Heart right ventricle (tissue), 16 donors: ENCODE data around the gene NEK6. TPM values are rescaled to one million over a fixed set of nuclear protein-coding genes. Genes with fewer than 3 reads are reported as not detected.

Experiments
- ATAC-seq, 8 donors: fragments of 200-7000 bp; cut with Tn5 transposase; one replicate each; pipeline ENCODE4 v1.9.1; 2020; ENCODE audit warnings: mild to moderate bottlenecking in 8 of 8, moderate library complexity in 8 of 8, moderate number of reproducible peaks in 1 of 8
- DNase-seq, 2 donors: peaks; one replicate each; pipeline ENCODE4 v3.0.0-alpha.2; 2020
- H3K27ac ChIP-seq, 10 donors: fragments of 200-600 bp; sonication (generic) in 2 of 10; one replicate each; pipeline versions ENCODE4 v1.5.0 to v1.8.0; 2020 to 2022; ENCODE audit warnings: mild to moderate bottlenecking in 3 of 10
- H3K27me3 ChIP-seq, 7 donors: fragments of 200-600 bp; one replicate each; pipeline ENCODE4 v1.8.0; 2021 to 2022; ENCODE audit warnings: mild to moderate bottlenecking in 2 of 7
- H3K36me3 ChIP-seq, 9 donors: fragments of 200-600 bp; sonication (generic) in 1 of 9; one replicate each; pipeline versions ENCODE4 v1.5.0 to v1.8.0; 2020 to 2022; ENCODE audit warnings: mild to moderate bottlenecking in 2 of 9
- H3K4me1 ChIP-seq, 9 donors: fragments of 200-600 bp; sonication (generic) in 1 of 9; one replicate each; pipeline versions ENCODE4 v1.5.0 to v1.8.0; 2020 to 2022; ENCODE audit warnings: mild to moderate bottlenecking in 4 of 9
- H3K4me3 ChIP-seq, 10 donors: fragments of 200-600 bp; sonication (generic) in 2 of 10; one replicate each; pipeline versions ENCODE4 v1.5.0 to v1.8.0; 2020 to 2022; ENCODE audit warnings: mild to moderate bottlenecking in 7 of 10, moderate library complexity in 2 of 10
- H3K9me3 ChIP-seq, 11 donors: fragments of 200-600 bp in 10 of 11; sonication (generic) in 2 of 11; one replicate each; pipeline versions ENCODE4 v1.5.0 to v1.8.0; 2013 to 2022; ENCODE audit warnings: mild to moderate bottlenecking in 2 of 11, control low read depth in 1 of 11, moderate library complexity in 1 of 11
- CTCF ChIP-seq, 9 donors: fragments of 200-600 bp; sonication (generic) in 2 of 9; IDR thresholded peaks; one replicate each; pipeline versions ENCODE4 v1.5.0 to v1.8.0; 2021 to 2022; ENCODE audit warnings: antibody characterized with exemption in 9 of 9, mild to moderate bottlenecking in 5 of 9, moderate library complexity in 1 of 9
- WGBS, 2 donors: extraction: QIAGEN DNeasy Blood & Tissue Kit; methylation state at CpG; one replicate each; pipeline ENCODE4 v1.1.7; 2013; ENCODE audit warnings: inconsistent platforms in 1 of 2; 5-methylcytosine and 5-hydroxymethylcytosine counted together
- intact Hi-C, 10 donors: fragments of 100-400 bp; cut with DNase I; formaldehyde crosslinking; loops; one replicate each; pipeline versions ENCODE4 v1.11.1 to v1.14.2; 2022
- polyA plus RNA-seq, 2 donors: library from polyadenylated mRNA; stranded (reverse); fragments of 200-250 nt; gene quantifications; one replicate each; pipeline ENCODE4 v1.2.3, GENCODE V29; 2013
- total RNA-seq, 10 donors: library from RNA; stranded (reverse); fragmentation: NEBNext Ultra II Directional in 3 of 10; extraction: Animal tissue kit (Norgen Biotek cat#: 25700) in 3 of 10; gene quantifications; one replicate each; pipeline versions ENCODE4 v1.2.1 to v1.2.4, GENCODE V29; 2021 to 2023
- donor health status: Arrhythmogenic right ventricular cardiomyopathy.
- donor health status: ischemic (EF 13 %, LVEDD 7.1; RV severe dilation, severe dysfunction).
- donor health status: healthy with polysubstance abuse.
- donor health status: DM: no; HTN: yes; CAD: no.
- donor health status: DM: no; HTN: no; CAD: no.
- donor health status: ischemic (EF 25% LVEDD 6.9; RV normal size, moderate dysfunction).
- donor health status: ischemic (EF 25% LVEDD 5.7; RV mildly dilated, moderate dysfunction).
- donor health status: healthy.
- donor health status: DM: yes; HTN: yes; CAD: no.
- donor health status: Ischemic cardiomyopathy.
- donor health status: ischemic (EF 35%, LVEDD 5.7; RV mildly dilated, moderate dysfunction).
- donor health status: nonischemic (EF 11% LVEDD 7.7; RV severe dilation, severe dysfunction).
- donor health status: DM: yes; HTN: yes; CAD: no.
- donor health status: PGD.
- donor health status: ischemic (EF 29% LVEDD 5.4; RV normal size, mild dysfunction).
- donor health status: nonischemic (EF 23%, LVEDD 6.1; RV moderate dilation, normal function).

The NEK6 gene
- total and polyA plus RNA-seq, 12 donors: 1.9 to 22.4 (median 7.5) TPM

GRCh38 chr9:124277420-124277819 is 19.7 kb downstream of the NEK6 start:
- no peak for TF ChIP-seq CTCF (IDR thresholded peaks at IDR 0.05)
- H3K4me1 ChIP-seq: peaks cover 20 to 83% (median 45%) of the 10 kb centered on the region in 9 donors

DNA sequence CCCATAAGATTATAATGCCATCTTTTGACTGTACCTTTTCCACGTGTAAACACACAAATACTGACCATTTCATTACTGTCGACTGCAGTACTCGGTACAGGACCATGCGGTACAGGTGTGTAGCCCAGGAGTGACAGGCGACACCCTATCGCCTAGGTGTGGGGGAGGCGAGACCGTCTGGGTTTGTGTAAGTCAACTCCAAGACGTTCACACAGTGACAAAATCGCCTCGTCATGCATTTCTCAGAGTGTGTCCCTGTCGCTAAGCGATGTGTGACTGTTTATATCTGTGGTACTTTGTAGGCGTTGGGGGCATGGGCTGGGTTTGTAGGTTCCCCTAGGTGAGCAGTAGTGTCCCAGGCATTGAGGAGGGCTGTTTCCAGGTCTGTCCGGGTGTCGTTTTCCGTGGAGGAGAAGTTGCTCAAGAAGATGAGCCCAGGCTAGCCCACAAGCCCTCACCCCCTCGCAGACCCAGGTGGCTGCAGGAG is 20.3 kb downstream of the NEK6 start:
- peaks cover 0 to 8% (median 0%) of the 10 kb centered on the region in 9 donors for H3K36me3 ChIP-seq
- ATAC-seq: no peak
- DNase-seq: no peak
- H3K9me3 ChIP-seq: no peaks in the 10 kb centered on the region
- TF ChIP-seq CTCF (IDR thresholded peaks at IDR 0.05): no peak
- H3K4me3 ChIP-seq: no peak overlapping the region
- H3K27ac ChIP-seq: no peak overlapping the region
- H3K4me1 ChIP-seq: peaks cover 27 to 85% (median 47%) of the 10 kb centered on the region in 9 donors
- intact Hi-C loops: no loop called here
- no peaks in the 10 kb centered on the region for H3K27me3 ChIP-seq
- WGBS, 2 donors: 91% methylated on average over 18 of the region's 18 CpGs

More at GRCh38 chr9:124277420-124277819, 19.7 kb downstream of the NEK6 start:
- no peak for DNase-seq
- ATAC-seq: no peak
- WGBS, 2 donors: 88 to 89% methylated on average over 17 of the region's 17 CpGs
- Histone ChIP-seq H3K4me3 (no peak overlapping the region), H3K36me3 (peaks cover 0 to 13% (median 0%) of the 10 kb centered on the region in 9 donors), H3K27ac (no peak overlapping the region), H3K27me3 (no peaks in the 10 kb centered on the region), H3K9me3 (no peaks in the 10 kb centered on the region)
- intact Hi-C loops: no loop called here

DNA sequence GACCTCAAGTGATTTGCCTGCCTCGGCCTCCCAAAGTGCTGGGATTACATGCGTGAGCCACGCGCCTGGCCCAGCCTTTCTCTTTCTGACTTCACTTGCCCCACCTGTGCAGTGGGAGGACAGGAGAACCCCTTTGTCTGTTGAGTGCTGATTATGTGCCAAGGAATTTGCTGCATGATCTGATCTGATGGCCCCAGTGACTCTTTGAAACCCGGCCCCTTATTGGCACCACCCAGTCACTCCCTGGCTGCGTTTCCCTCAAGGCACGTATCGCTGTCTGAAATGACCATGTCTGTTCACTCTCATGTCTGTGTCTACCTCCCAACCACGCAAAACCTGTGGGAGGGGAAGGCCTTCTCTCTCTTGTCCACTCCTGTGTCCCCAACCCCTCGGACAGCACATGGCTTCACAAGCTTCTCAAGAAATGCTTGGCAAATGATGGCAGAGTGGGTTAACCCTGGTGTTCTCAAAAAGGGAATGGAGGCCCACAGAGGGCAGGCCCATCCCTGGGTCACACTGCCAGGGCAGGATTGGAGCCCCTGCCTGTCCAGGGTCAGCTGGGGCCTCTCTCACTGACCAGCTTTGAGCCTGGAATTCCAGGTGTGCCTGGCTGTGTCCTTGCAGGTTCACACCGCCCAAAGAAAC is 21.9 kb downstream of the NEK6 start:
- TF ChIP-seq CTCF (IDR thresholded peaks at IDR 0.05): no peak
- H3K36me3 ChIP-seq: peaks cover 0 to 7% (median 0%) of the 10 kb centered on the region in 9 donors
- no peaks in the 10 kb centered on the region for H3K27me3 ChIP-seq
- no peak overlapping the region for H3K4me3 ChIP-seq
- peak overlapping the region in 9 of 10 donors; percentile 3 to 87 (median 67) for H3K27ac ChIP-seq
- DNase-seq (no peak), ATAC-seq (peak in 1 of 8 donors; percentile 7)
- peaks cover 27 to 85% (median 61%) of the 10 kb centered on the region in 9 donors for H3K4me1 ChIP-seq
- intact Hi-C loops: loop anchor here in 1 of 10 donors (5.0 kb wide), 1 partner anchor 38 kb away; no protein-coding TSS in a partner anchor
- no peaks in the 10 kb centered on the region for H3K9me3 ChIP-seq
- WGBS, 2 donors: 60 to 62% methylated on average over 11 of the region's 11 CpGs

GRCh38 chr9:124280176-124280691 is 22.5 kb downstream of the NEK6 start:
- no peaks in the 10 kb centered on the region for H3K27me3 ChIP-seq
- WGBS, 2 donors: 18 to 24% methylated on average over 16 of the region's 16 CpGs
- intact Hi-C loops: loop anchor here in 1 of 10 donors (5.0 kb wide), 1 partner anchor 37 kb away; no protein-coding TSS in a partner anchor
- peak in 1 of 2 donors; percentile 71 for DNase-seq
- TF ChIP-seq CTCF (IDR thresholded peaks at IDR 0.05): no peak
- no peak overlapping the region for H3K4me3 ChIP-seq
- no peaks in the 10 kb centered on the region for H3K9me3 ChIP-seq
- peaks cover 0 to 4% (median 0%) of the 10 kb centered on the region in 9 donors for H3K36me3 ChIP-seq
- H3K4me1 ChIP-seq: peaks cover 27 to 88% (median 66%) of the 10 kb centered on the region in 9 donors
- ATAC-seq: peak; percentile 44 to 79 (median 64)
- peak overlapping the region; percentile 3 to 87 (median 62) for H3K27ac ChIP-seq
